ENCODE data around the gene SYNGR2. TPM values are rescaled to one million over a fixed set of nuclear protein-coding genes. Genes with fewer than 3 reads are reported as not detected.

Gene SYNGR2
- total and polyA plus RNA-seq, 9 of the 15 experiments (the other 6 are each of a cell fraction or from before 2014, with no cell fraction given), result 1.4 to 173 (median 87.8) TPM

DNA sequence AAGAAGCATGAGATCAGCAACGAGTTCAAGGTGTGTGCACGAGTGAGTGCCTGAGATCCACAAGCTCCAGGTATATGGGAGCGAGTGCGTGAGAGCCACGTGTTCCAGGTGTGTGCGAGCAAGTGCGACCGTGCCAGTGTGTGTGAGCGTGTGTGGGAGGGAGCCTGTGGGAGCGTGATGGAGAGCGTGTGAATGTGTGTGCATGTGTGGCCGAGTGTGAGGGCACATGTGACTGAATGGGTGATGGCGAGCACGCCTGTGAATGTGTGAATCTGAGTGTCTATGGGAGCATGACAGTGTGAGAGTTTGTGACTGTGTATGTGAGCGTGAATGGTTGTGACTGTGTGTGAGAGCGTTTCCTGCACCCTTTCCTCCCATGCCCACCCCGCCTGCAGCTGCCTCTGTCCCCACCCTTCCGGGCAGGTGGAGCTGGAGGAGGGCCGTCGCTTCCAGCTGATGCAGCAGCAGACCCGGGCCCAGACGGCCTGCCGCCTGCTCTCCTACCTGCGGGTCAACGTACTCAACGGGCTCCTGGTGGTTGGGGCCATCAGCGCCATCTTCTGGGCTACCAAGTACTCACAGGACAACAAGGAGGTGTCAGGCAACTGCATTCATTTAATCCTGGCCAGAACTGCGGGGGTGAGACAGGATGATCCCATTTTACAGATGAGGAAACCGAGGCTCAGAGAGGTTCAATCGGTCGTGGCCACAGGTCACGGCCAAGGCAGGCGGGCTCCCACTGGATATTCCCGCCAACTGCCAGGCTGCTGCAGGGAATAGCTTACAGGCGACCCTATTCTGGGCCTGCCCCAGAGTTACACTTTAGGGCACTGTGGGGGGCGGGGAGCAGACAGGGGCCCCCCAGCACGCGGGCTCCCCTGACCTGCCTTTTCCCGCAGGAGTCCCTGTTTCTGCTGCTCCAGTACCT, 34.1 kb upstream of the SYNGR2 start (continued):
- TF ChIP-seq RB1 (IDR thresholded peaks at IDR 0.05; ENCODE audit: low read depth) (peak; percentile 43; the same call in 1 of the 2 replicates), NFIC (IDR thresholded peaks at IDR 0.05) (0 out of 2 replicates have a peak, but pooled peaks have one; percentile 13), ZFX (CRISPR knock-in tag; IDR thresholded peaks at IDR 0.05) (peak; percentile 26; the same call in 1 of the 2 replicates), EGR1 (conservative IDR thresholded peaks at IDR 0.05) (peak; percentile 93), LARP7 (IDR thresholded peaks at IDR 0.05) (peak; percentile 16; the same call in 1 of the 2 replicates), CBFA2T2 (conservative IDR thresholded peaks at IDR 0.05) (no peak), NONO (IDR thresholded peaks at IDR 0.05; ENCODE audit: low read depth in 2 of 2, low read length in 1 of 2) (peak in 1 of 2 experiments; percentile 68; a peak in 1 of 4 replicates), MYC (IDR thresholded peaks at IDR 0.05; ENCODE audit: low read depth, low read length) (0 out of 2 replicates have a peak, but pooled peaks have one; percentile 36), MYC (CRISPR knock-in tag; IDR thresholded peaks at IDR 0.05; ENCODE audit: borderline replicate concordance, low read depth) (no peak), ZFPM2 (CRISPR knock-in tag; IDR thresholded peaks at IDR 0.05) (no peak), FOXK1 (CRISPR knock-in tag; IDR thresholded peaks at IDR 0.05; ENCODE audit: borderline replicate concordance) (no peak)
- TF ChIP-seq, protein P1, sequence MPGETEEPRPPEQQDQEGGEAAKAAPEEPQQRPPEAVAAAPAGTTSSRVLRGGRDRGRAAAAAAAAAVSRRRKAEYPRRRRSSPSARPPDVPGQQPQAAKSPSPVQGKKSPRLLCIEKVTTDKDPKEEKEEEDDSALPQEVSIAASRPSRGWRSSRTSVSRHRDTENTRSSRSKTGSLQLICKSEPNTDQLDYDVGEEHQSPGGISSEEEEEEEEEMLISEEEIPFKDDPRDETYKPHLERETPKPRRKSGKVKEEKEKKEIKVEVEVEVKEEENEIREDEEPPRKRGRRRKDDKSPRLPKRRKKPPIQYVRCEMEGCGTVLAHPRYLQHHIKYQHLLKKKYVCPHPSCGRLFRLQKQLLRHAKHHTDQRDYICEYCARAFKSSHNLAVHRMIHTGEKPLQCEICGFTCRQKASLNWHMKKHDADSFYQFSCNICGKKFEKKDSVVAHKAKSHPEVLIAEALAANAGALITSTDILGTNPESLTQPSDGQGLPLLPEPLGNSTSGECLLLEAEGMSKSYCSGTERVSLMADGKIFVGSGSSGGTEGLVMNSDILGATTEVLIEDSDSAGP (CRISPR knock-in tag; IDR thresholded peaks at IDR 0.05), result 0 out of 2 replicates have a peak, but pooled peaks have one; percentile 34
- TF ChIP-seq, protein P2, sequence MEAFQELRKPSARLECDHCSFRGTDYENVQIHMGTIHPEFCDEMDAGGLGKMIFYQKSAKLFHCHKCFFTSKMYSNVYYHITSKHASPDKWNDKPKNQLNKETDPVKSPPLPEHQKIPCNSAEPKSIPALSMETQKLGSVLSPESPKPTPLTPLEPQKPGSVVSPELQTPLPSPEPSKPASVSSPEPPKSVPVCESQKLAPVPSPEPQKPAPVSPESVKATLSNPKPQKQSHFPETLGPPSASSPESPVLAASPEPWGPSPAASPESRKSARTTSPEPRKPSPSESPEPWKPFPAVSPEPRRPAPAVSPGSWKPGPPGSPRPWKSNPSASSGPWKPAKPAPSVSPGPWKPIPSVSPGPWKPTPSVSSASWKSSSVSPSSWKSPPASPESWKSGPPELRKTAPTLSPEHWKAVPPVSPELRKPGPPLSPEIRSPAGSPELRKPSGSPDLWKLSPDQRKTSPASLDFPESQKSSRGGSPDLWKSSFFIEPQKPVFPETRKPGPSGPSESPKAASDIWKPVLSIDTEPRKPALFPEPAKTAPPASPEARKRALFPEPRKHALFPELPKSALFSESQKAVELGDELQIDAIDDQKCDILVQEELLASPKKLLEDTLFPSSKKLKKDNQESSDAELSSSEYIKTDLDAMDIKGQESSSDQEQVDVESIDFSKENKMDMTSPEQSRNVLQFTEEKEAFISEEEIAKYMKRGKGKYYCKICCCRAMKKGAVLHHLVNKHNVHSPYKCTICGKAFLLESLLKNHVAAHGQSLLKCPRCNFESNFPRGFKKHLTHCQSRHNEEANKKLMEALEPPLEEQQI (IDR thresholded peaks at IDR 0.05), result no peak
- TF ChIP-seq, protein P3, sequence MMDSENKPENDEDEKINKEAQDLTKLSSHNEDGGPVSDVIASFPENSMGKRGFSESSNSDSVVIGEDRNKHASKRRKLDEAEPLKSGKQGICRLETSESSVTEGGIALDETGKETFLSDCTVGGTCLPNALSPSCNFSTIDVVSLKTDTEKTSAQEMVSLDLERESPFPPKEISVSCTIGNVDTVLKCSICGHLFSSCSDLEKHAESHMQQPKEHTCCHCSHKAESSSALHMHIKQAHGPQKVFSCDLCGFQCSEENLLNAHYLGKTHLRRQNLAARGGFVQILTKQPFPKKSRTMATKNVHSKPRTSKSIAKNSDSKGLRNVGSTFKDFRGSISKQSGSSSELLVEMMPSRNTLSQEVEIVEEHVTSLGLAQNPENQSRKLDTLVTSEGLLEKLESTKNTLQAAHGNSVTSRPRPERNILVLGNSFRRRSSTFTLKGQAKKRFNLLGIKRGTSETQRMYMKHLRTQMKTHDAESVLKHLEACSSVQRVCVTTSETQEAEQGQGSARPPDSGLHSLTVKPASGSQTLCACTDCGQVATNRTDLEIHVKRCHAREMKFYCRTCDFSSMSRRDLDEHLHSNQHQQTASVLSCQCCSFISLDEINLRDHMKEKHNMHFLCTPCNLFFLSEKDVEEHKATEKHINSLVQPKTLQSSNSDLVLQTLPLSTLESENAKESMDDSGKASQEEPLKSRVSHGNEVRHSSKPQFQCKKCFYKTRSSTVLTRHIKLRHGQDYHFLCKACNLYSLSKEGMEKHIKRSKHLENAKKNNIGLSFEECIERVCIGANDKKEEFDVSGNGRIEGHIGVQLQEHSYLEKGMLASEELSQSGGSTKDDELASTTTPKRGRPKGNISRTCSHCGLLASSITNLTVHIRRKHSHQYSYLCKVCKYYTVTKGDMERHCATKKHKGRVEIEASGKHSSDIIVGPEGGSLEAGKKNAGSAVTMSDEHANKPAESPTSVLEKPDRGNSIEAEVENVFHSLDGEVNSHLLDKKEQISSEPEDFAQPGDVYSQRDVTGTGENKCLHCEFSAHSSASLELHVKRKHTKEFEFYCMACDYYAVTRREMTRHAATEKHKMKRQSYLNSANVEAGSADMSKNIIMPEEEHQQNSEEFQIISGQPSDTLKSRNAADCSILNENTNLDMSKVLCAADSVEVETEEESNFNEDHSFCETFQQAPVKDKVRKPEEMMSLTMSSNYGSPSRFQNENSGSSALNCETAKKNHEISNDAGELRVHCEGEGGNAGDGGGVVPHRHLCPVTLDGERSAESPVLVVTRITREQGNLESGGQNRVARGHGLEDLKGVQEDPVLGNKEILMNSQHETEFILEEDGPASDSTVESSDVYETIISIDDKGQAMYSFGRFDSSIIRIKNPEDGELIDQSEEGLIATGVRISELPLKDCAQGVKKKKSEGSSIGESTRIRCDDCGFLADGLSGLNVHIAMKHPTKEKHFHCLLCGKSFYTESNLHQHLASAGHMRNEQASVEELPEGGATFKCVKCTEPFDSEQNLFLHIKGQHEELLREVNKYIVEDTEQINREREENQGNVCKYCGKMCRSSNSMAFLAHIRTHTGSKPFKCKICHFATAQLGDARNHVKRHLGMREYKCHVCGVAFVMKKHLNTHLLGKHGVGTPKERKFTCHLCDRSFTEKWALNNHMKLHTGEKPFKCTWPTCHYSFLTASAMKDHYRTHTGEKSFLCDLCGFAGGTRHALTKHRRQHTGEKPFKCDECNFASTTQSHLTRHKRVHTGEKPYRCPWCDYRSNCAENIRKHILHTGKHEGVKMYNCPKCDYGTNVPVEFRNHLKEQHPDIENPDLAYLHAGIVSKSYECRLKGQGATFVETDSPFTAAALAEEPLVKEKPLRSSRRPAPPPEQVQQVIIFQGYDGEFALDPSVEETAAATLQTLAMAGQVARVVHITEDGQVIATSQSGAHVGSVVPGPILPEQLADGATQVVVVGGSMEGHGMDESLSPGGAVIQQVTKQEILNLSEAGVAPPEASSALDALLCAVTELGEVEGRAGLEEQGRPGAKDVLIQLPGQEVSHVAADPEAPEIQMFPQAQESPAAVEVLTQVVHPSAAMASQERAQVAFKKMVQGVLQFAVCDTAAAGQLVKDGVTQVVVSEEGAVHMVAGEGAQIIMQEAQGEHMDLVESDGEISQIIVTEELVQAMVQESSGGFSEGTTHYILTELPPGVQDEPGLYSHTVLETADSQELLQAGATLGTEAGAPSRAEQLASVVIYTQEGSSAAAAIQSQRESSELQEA (IDR thresholded peaks at IDR 0.05; ENCODE audit: low read depth), result no peak

Measured in K562 (cell line).